ENCODE data around the gene SLC6A2. TPM values are rescaled to one million over a fixed set of nuclear protein-coding genes. Genes with fewer than 3 reads are reported as not detected.

SLC6A2 gene
- total RNA-seq, 4 donors from 2014 or later: 0.47 to 0.48 TPM; not detected in 2

- no peak for DNase-seq (ENCODE audit: low spot score)
- no peak for TF ChIP-seq CTCF (IDR thresholded peaks at IDR 0.05)
- ATAC-seq (ENCODE audit: low FRiP score): no peak
Observed at GRCh38 chr16:55687802-55688201, 32.0 kb downstream of the SLC6A2 start.

- DNase-seq (ENCODE audit: low spot score) (no peak), ATAC-seq (ENCODE audit: low FRiP score) (no peak)
- no peak for TF ChIP-seq CTCF (IDR thresholded peaks at IDR 0.05)
Observed at GRCh38 chr16:55690841-55691240, 35.1 kb downstream of the SLC6A2 start.

- ATAC-seq (ENCODE audit: low FRiP score): no peak
- TF ChIP-seq CTCF (IDR thresholded peaks at IDR 0.05): no peak
- no peak for DNase-seq (ENCODE audit: low spot score)
Observed at GRCh38 chr16:55691771-55692170, 36.0 kb downstream of the SLC6A2 start.

GRCh38 chr16:55695595-55695994 is 39.8 kb downstream of the SLC6A2 start:
- TF ChIP-seq CTCF (IDR thresholded peaks at IDR 0.05): no peak
- DNase-seq (ENCODE audit: low spot score): no peak
- ATAC-seq (ENCODE audit: low FRiP score): no peak

GRCh38 chr16:55697867-55698266 is 42.1 kb downstream of the SLC6A2 start:
- no peak for TF ChIP-seq CTCF (IDR thresholded peaks at IDR 0.05)
- no peak for ATAC-seq (ENCODE audit: low FRiP score)
- no peak for DNase-seq (ENCODE audit: low spot score)

GRCh38 chr16:55698331-55698730 is 42.5 kb downstream of the SLC6A2 start:
- no peak for TF ChIP-seq CTCF (IDR thresholded peaks at IDR 0.05)

GRCh38 chr16:55698946-55699345 is 43.2 kb downstream of the SLC6A2 start:
- TF ChIP-seq CTCF (IDR thresholded peaks at IDR 0.05): no peak
- DNase-seq (ENCODE audit: low spot score) (no peak), ATAC-seq (ENCODE audit: low FRiP score) (no peak)

More at GRCh38 chr16:55698331-55698730, 42.5 kb downstream of the SLC6A2 start:
- DNase-seq (ENCODE audit: low spot score) (no peak), ATAC-seq (ENCODE audit: low FRiP score) (no peak)
